ENCODE results near the gene ZNF813. TPM values are rescaled to one million over a fixed set of nuclear protein-coding genes. Genes with fewer than 3 reads are reported as not detected.

Gene ZNF813
- total RNA-seq, 4 donors from 2014 or later, result 1.9 to 3.8 (median 3.3) TPM

GRCh38 chr19:53517114-53517741, 49.7 kb downstream of the ZNF813 start:
- DNase-seq, result no peak
- in situ Hi-C loops (cut with MboI; ENCODE audit: low pct_ligation_motif_present in 1 of 4, low pct_unique_long_range_greater_than_20kb in 1 of 4, low sequenced_read_pairs in 3 of 4), result loop anchor here in 1 of 4 donors (10.0 kb wide), 1 partner anchor 322 kb away; the partner anchor contains the start of gene ZNF665

GRCh38 chr19:53518121-53518520, 50.6 kb downstream of the ZNF813 start:
- TF ChIP-seq POLR2A (IDR thresholded peaks at IDR 0.05), result no peak
- Histone ChIP-seq H3K27me3 (no peaks in the 10 kb centered on the region), H3K4me1 (peaks cover 4 to 15% (median 7%) of the 10 kb centered on the region in 4 donors), H3K4me3 (no peak overlapping the region), H3K9me3 (peaks cover 0 to 5% of the 10 kb centered on the region in 2 donors), H3K27ac (no peak overlapping the region), H3K36me3 (no peaks in the 10 kb centered on the region)
- in situ Hi-C loops (cut with MboI; ENCODE audit: low pct_ligation_motif_present in 1 of 4, low pct_unique_long_range_greater_than_20kb in 1 of 4, low sequenced_read_pairs in 3 of 4) (loop anchor here in 1 of 4 donors (10.0 kb wide), 1 partner anchor 323 kb away; the partner anchor contains the start of gene ZNF665), intact Hi-C loops (cut with DNase I; ENCODE audit: low total_unique reads) (no loop called here)
- WGBS, 2 donors (ENCODE audit: low coverage in 1 of 2), result 74 to 90% methylated on average over 3 to 4 of the region's 4 CpGs
- DNase-seq, result no peak

More at GRCh38 chr19:53517114-53517741, 49.7 kb downstream of the ZNF813 start:
- 61 to 92% methylated on average over 2 to 5 of the region's 5 CpGs for WGBS, 2 donors (ENCODE audit: low coverage in 1 of 2)
- TF ChIP-seq CTCF (IDR thresholded peaks at IDR 0.05), result no peak
- TF ChIP-seq POLR2AphosphoS5 (IDR thresholded peaks at IDR 0.05), result no peak
- TF ChIP-seq POLR2A (IDR thresholded peaks at IDR 0.05), result no peak
- TF ChIP-seq EP300 (IDR thresholded peaks at IDR 0.05; ENCODE audit: low read depth), result no peak
- H3K4me1 ChIP-seq, result peaks cover 4 to 15% (median 7%) of the 10 kb centered on the region in 4 donors
- H3K36me3 ChIP-seq, result no peaks in the 10 kb centered on the region
- H3K27ac ChIP-seq, result no peak overlapping the region
- H3K27me3 ChIP-seq, result no peaks in the 10 kb centered on the region
- intact Hi-C loops (cut with DNase I; ENCODE audit: low total_unique reads), result no loop called here
- H3K9me3 ChIP-seq, result peaks cover 0 to 5% of the 10 kb centered on the region in 2 donors
- H3K4me3 ChIP-seq, result no peak overlapping the region

GRCh38 chr19:53518716-53519115, 51.2 kb downstream of the ZNF813 start:
- Histone ChIP-seq H3K36me3 (no peaks in the 10 kb centered on the region), H3K27ac (no peak overlapping the region), H3K4me1 (peaks cover 4 to 15% (median 7%) of the 10 kb centered on the region in 4 donors), H3K4me3 (no peak overlapping the region), H3K9me3 (peaks cover 0 to 5% of the 10 kb centered on the region in 2 donors), H3K27me3 (no peaks in the 10 kb centered on the region)
- TF ChIP-seq CTCF (IDR thresholded peaks at IDR 0.05) (no peak), POLR2A (IDR thresholded peaks at IDR 0.05) (no peak), POLR2AphosphoS5 (IDR thresholded peaks at IDR 0.05) (no peak), EP300 (IDR thresholded peaks at IDR 0.05; ENCODE audit: low read depth) (no peak)
- 71% methylated on average over 1 of the region's 1 CpG; no CpG with 5 or more reads in 1 of the 2 donors for WGBS, 2 donors (ENCODE audit: low coverage in 1 of 2)
- in situ Hi-C loops (cut with MboI; ENCODE audit: low pct_ligation_motif_present in 1 of 4, low pct_unique_long_range_greater_than_20kb in 1 of 4, low sequenced_read_pairs in 3 of 4) (loop anchor here in 1 of 4 donors (10.0 kb wide), 1 partner anchor 324 kb away; the partner anchor contains the start of gene ZNF665), intact Hi-C loops (cut with DNase I; ENCODE audit: low total_unique reads) (no loop called here)
- no peak for DNase-seq

- in situ Hi-C loops (cut with MboI; ENCODE audit: low pct_ligation_motif_present in 1 of 4, low pct_unique_long_range_greater_than_20kb in 1 of 4, low sequenced_read_pairs in 3 of 4), result loop anchor here in 1 of 4 donors (10.0 kb wide), 1 partner anchor 325 kb away; the partner anchor contains the start of gene ZNF665
- DNase-seq, result no peak
- peaks cover 4 to 15% (median 7%) of the 10 kb centered on the region in 4 donors for H3K4me1 ChIP-seq
- TF ChIP-seq POLR2AphosphoS5 (IDR thresholded peaks at IDR 0.05), result no peak
- no peak for TF ChIP-seq POLR2A (IDR thresholded peaks at IDR 0.05)
- no peak for TF ChIP-seq EP300 (IDR thresholded peaks at IDR 0.05; ENCODE audit: low read depth)
- no peak for TF ChIP-seq CTCF (IDR thresholded peaks at IDR 0.05)
- H3K36me3 ChIP-seq, result no peaks in the 10 kb centered on the region
- H3K9me3 ChIP-seq, result peaks cover 0 to 5% of the 10 kb centered on the region in 2 donors
- intact Hi-C loops (cut with DNase I; ENCODE audit: low total_unique reads), result no loop called here
- H3K4me3 ChIP-seq, result no peak overlapping the region
- H3K27me3 ChIP-seq, result no peaks in the 10 kb centered on the region
- peak overlapping the region in 1 of 4 donors; percentile 71 for H3K27ac ChIP-seq
- WGBS, 2 donors (ENCODE audit: low coverage in 1 of 2), result 95% methylated on average over 7 of the region's 7 CpGs; no CpG with 5 or more reads in 1 of the 2 donors
These were observed 51.9 kb downstream of the ZNF813 start for GRCh38 chr19:53519446-53519845.
